SIG-M5 treated with dmso at 0.1 percent for 504 hours (cell line): ENCODE data around the gene TRABD.

Experiments used
- DNase-seq: peaks from one replicate; lab custom pipeline; 2025; ENCODE audit not compliant: unreplicated experiment; lab: John Stamatoyannopoulos, UW

TRABD gene

DNA sequence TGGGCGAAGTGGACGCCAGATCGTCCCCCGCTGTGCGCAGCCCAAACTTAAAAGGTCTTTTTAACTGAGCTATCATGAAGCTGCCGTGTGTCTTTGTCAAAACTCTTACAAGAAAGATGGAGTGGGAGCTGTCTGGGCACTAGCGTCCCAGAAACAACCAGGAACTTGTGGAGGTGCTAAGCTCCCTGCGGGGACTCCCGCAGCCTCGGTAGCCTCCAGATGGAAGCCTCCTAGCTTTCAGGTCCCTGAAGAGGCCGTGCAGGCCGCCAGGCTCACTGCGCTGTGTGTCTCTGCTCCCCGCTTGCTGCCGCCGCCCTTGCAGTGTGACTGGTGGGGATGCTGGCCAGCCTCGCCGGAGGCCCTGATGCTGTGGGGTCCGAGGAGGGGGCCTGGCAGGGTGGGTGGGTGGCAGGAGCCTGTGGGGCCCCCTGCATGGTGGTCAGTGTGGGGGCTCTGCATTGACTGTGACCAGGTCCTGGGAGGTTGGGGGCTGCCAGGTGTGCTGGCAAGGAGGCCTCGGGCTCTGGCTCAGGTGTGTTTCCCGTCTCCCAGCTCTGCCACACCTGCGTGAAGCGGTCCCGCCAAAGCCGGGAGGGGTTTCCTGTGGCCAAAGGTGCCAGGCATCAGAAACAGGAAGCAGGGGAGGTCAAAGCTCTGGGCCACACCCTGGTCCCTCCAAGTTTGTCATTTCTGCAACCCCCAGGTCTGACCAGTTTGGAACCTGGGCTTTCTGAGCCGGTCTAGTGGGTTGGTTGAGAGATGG, 1.2 kb downstream of the TRABD start:
- no peak for DNase-seq

DNA sequence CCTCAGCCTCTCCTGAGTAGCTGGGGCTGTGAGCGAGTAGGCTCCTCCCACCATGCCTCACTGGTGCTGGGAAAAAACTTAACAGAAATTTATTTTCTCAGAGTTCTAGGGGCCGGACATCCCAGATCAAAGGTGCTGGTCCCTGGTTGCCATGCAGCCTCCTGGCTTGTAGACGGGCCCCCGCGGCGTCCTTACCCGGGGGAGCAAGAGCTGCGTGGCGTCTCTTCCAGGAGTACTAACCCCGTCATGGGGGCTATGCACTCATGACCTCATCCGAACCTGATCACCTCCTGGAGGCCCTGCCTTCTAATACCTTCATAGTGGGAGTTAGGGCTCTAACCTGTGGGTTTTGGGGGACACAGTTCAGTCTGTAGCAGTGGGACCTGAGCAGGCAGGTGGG, 2.6 kb downstream of the TRABD start:
- no peak for DNase-seq

DNA sequence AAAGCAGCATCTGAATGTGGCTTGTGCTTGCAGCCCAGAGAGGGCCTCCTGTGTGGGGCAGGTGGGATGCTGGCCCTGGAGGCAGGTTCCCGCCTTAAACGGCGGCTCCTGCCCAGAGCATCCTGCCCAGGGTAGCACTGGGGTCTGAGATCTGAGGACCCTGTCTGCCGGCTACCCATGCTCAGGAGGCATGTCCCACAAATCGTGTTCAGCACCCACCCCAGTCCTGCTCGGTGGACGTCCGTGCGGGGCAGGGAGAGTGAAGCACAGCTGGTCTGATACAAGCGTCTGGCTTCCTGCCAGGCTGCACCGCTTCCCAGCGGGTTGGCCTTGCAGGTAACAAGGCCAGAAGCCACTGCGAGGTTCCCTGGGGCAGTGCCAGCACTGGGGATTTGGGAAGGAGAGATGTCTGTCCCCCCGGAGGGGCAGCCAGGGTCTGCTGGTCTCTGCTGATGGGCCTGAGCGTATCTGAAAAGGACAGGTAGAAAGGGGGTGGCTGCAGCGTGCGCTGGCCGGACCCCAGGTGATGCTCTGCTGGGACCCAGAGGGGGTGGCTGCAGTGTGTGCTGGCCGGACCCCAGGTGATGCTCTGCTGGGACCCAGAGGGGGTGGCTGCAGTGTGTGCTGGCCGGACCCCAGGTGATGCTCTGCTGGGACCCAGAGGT, 3.6 kb downstream of the TRABD start:
- no peak for DNase-seq

DNA sequence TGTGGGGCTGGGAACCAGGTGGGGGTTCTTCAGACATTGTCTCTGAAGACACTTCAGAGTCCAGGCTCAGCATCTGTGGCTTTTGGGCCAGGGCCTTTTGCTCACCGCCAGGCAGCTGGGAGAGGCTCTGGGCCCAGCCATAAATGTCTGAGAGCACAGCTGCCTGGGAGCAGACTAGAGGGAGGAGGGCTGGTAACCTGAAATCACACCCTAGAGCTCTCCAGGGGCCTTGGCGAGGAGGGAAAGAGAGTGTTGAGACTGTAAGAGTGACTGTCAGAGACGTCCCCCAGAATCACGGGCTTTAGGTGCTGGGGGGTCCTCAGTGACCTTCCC, 4.1 kb downstream of the TRABD start:
- DNase-seq, result peak; percentile 39

DNA sequence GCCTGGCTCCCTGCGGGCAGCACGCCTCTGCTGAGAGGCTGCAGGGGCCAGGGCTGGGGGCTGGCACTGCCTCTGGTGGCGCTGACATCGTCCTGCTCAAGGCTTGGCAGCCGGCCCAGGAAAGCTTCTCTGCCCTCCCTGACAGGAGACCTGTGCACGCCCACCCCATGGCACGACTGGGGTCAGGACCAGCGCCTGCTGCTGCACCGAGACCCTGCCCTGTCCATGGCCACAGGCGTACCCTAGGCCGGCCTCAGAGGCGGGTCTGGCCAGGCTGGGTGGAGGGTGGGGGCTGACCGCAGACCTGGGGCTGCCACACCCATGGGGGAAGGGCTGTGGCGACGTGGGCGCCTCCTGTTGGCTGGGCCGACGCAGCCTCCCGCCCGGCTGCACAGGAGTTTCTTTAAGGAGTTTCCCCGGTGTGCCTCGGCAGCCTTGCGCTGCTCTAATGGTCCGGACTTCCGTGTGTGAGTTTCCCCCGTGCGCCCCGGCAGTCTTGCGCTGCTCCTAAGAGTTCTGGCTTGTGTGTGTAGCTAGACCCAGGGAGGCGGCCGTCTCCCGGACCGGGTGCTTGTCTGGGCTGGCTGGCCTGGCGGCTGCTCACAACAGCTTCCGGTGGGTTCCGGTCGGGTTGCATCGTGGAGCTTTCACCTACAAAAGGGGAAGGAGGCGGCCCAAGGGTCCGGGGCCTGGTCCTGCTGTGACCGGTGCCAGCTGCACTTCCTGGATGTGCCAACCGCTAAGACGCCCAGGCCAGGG, 4.6 kb downstream of the TRABD start:
- peak; percentile 90 for DNase-seq

DNA sequence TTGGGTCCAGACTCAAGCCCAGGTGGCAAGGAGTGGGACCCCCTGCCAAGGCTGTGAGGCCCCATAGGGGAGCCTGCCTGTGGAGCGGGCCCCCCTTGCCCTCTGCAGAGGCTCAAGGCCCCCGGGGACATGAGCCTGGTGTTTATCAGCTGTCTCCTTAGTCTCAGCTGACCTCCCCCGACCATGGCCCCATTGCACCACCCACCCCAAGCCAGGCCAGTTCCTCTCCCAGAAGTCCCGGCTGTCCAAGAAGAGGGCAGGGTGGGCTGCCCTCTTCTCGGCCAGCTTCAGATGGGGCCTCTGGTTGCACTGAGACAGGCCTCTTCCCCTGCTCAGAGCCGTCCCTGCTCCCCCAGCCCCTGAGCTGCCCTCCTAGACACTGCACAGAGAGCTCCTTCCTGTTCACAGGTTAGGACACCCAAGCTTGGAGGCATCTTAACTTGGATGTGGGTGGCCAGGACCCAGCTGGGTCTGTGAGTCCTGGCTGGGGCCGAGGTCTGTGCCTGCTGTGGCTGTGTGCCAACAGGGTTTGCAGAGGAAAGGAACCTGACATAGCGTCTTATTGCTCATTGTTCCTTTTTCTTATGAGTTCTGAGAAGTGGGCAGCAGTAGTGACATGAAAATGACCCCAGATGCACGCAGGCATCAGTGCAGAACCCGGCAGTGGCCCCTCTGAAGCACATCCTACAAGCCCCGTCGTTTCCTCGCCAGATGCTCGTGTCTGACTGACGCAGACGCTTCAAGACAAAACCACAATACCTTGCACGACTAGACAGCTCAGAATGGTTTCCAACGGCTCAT, 5.4 kb downstream of the TRABD start:
- DNase-seq, result peak; percentile 88

DNA sequence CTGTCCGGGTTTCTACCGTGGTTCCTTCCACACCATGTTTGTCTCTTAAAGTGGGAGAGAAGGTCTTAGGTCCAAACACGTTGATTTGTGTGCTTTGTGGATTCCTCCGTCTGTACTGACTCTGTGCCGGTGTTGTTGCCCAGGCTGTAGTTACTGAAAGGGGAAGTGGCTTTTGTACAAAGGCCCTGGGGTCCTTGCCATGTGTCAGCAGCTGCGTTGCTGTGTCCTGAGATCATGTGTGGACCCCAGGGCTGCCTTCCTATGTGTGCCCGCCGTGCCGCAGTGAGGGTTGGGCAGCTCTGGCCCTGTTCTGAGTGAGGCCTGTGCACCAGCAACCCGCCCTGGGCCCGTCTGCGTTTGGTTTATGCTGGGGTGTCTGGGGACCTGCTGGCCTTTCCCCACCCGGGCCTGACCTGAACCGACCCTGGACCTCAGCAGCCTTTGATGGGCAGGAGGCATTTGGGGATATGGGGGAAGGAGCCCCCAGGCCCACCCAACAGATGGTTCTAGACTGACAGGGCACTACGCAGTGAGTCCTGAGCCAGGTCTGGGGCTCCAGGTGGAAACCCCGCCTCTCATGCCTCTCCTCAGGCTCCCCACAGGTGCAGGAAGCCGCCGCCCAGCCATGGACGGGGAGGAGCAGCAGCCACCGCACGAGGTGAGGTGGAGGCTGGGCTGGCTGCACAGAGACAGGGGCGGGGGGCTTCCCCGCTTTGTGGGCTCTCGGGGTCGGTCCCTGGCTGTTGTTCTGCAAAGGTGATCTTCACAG, 6.9 kb downstream of the TRABD start:
- DNase-seq, result peak; percentile 50

DNA sequence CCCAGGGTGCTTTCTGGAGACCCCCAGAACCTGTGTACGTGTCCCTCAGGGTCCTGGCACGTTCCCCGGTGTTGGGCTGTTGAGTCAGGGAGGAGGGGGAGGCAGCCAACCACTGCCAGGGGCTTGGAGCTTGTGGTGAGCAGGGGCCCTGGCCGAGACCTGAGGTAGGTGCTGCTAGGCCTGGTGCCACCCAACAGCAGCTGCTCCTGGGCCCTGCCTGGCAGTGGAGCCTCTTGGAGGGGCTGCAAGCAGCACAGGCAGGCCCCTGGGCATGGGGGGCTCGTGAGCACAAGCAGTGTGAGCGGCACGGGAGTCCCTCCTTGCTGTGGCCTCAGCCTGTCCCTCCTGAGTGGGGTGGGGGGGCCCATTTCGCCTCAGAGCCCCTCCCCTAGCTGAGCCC, 7.9 kb downstream of the TRABD start:
- no peak for DNase-seq

DNA sequence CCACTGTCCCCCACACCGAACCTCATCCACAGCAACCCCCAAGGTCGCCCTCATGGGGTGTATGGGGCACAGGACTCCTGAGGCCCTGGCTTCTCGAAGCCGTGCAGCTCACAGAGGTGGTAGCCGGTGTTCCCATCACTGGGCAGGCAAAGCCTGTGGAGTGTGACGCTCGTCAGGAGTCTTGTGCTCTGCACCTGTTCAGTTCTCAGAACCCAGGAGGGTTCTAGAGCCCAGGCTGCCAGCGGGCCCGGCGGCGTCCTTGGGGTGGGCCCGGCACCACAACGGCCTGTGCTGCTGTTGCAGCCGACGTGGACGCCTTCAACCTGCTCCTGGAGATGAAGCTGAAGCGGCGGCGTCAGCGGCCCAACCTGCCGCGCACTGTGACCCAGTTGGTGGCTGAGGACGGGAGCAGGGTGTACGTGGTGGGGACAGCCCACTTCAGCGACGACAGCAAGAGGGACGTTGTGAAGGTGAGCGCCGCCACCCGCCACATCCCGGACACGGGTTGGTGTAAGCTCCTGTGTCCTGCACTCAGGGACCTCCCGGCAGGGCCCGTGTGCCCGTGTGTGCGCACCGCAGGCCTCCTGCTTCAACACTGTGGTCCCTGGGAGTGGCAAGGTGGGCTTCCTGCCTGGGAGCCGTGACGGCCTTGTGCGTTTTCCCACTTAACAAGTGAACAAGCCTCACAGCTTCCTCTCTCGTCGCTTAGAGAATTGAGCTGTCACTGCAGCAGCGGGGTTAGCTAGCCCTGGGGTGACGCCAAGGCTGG, 8.5 kb downstream of the TRABD start:
- DNase-seq, result no peak

DNA sequence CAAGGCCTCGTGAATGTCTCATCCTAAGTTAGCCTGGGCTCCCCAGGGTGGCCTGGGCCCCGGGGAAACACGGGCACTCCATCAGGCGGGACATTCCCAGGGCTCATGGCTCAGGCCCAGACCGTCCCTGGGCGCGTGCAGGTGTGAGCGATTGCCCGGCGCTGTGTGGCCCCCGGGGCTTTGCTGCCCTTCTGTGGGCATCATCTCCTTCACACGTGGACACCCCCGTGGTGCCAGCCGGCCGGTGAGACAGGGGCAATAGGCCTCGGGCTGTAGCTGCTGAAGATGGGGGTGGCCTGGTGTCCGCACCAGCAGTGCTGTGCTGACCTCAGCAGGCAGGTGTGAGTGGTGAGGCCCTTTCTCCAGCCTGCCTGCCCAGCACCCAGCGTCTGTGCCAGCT, 10.5 kb downstream of the TRABD start:
- no peak for DNase-seq

DNA sequence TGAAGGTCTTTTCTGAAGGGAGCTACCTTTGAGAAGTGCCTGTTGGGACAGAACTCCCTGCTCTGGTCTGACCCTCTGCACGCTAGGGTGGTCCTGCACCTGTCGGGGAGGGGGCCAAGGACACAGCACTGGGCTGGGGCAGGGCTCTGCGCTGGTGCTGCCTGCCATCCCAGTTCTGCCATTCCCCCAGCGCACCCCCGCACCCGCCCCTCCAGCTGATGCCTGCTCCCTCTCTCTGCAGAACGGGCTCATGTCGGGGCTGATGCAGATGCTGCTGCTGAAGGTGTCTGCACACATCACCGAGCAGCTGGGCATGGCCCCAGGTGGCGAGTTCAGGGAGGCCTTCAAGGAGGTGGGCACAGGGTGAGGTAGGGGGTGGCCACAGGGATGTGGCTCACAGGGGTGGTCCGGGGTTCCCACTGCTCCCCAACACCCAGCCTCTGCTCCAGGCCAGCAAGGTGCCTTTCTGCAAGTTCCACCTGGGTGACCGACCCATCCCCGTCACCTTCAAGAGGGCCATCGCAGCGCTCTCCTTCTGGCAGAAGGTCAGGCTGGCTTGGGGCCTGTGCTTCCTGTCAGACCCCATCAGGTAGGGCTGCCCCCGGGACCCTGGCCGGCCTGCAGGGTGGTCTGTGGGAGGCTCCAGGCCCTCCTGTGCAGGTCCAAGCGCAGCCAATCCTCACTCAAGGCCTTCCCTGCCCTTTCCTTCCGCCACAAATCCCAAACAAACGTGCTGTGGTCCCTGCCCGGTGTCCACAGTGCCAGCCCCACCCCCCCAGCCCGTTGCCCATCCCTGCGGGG, 11.5 kb downstream of the TRABD start:
- DNase-seq, result no peak

DNA sequence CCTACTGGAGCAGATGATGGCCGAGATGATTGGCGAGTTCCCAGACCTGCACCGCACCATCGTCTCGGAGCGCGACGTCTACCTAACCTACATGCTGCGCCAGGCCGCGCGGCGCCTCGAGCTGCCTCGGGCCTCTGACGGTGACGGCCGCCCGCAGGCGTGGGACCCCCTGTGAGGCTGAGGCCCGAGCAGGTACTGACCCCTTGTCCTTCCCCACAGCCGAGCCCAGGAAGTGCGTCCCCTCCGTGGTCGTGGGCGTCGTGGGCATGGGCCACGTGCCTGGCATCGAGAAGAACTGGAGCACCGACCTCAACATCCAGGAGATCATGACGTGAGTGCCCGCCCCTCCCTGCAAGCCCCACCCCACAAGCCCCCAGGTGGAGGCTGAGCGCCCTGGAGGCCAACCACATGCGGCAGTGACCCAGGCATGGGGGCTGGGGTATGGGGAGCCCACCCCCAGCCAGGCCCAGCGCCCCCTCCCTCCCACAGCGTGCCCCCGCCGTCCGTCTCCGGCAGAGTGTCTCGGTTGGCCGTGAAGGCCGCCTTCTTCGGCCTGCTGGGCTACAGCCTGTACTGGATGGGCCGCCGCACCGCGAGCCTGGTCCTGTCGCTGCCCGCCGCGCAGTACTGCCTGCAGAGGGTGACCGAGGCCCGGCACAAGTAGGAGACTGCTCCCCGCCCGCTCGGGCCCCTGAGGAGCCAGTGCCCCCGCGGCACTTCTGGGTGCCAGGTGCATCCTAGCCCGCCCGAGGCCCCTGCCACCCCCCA, 12.3 kb downstream of the TRABD start:
- no peak for DNase-seq

DNA sequence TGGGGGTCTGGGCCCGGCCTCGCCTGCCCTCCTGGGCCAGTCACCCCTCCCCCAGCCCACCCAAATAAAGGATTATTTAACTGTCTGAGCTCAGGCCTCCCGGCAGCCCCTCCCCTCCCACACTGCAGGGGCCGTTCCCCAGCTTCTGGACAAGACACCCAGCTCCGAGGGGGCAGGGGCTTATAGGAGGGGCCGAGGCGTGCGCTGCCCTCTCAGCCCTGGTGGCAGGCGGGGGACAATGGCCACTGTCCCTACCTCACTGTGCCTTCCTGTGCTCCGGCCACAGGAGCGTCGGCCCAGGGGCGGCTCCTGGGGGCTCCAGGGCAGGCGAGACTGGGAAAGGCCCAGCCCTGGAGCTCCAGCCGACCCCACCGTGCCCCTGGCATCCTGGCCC, 12.9 kb downstream of the TRABD start:
- DNase-seq, result no peak

DNA sequence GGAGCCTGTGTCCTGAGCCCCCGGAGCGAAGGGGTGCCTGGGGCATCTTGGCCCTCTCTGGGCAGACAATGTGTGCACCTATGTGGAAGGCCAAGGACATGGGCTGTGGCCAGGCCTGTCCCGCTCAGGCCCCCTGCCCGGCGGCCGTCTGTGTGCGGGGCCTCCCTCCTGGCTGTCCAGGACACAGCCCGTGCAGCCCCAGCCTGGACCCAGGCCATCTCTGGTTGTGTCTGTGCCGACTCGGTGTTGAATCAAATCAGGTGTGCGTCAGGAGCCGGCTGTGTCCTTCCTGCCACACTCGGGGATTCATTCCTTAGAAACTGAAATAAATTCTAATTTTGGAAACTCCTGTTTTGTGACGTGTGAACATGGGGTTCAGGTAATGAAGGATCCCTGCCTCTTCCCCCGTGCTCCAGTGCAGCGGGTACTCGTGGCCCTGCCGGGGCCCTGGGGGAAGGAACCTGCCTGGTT, 13.6 kb downstream of the TRABD start:
- DNase-seq, result no peak

DNA sequence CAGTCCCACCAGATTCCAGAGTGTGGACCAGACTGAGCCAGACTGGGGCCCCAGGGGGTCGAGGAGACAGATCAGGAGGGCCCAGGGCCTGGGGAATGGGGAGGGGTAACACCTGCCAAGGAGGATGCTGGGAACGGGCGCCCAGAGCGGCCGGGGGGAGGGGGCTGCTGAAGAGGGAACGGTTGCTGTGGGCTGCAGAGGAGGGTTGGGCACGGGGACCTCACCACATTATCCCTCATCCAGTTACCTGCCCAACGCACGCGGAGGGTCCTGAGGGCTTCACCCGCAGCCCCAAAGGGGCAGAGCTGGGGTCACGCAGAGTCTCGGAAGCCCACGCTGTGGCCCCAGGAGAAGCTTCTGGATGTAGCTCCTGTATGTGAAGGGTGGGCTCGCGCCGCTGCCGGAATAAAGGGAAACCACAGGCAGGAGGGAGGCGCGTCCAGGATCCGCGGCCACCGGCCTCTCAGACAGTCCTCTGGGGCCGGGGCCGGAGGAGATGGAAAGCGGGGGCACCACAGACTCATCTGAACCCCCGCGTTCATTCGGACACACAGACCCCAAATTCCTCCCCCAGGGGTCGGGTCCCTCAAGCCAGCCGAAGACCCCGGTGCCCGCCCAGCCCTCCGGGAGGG, 14.2 kb downstream of the TRABD start:
- DNase-seq, result no peak

DNA sequence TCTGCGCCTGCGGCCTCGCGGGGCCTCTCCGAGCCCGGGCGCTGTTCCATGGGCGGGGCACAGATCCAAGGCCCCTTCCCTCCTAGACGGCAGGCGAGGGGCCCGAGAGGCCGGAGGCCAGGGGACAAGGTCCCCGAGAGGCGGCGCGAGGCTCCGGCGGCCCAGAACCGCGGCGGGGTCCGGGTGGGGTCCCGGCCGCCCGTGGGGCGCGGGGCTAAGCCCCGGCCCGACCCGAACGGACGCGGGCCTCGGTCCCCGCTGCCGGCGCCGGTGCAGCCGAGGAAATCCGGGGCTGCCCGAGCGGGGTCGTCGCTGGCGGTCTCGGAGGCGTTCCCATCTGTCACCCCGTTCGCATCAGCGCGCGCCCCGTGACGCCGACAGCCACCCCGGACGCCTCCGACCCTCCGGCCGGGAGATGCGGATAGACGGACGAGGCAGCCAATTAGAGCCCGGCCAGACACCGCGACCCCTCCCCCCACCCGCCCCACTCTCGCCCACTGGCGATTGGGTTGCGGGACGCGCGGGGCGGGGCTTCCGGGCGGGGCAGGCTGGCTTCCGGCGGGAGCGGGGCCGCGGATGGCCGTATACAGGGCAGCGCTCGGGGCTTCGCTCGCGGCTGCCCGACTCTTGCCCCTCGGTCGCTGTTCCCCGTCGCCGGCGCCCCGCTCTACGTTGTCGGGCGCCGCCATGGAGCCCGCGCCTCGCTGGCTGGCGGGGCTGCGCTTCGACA, 14.9 kb downstream of the TRABD start, which contains the start of gene SELENOO:
Gene SELENOO, plus strand, starts transcription at position 551 of the 730 bp plus-strand sequence. Its CDS starts 26 bp downstream, at position 577.
- peak; percentile 82 for DNase-seq
